Measurements from ENCODE around the gene USP19. TPM values are rescaled to one million over a fixed set of nuclear protein-coding genes. Genes with fewer than 3 reads are reported as not detected.

USP19 gene
- polyA plus RNA-seq, 10 donors = 28.5 to 37.0 (median 32.0) TPM

GRCh38 chr3:49135499-49135898, 14.9 kb upstream of the USP19 start:
- no peak for DNase-seq

- DNase-seq = no peak
Observed at GRCh38 chr3:49134471-49135265, 14.0 kb upstream of the USP19 start.

- DNase-seq = peak; percentile 92 to 96 (median 92)
Observed at GRCh38 chr3:49133226-49133951, 12.8 kb upstream of the USP19 start.

GRCh38 chr3:49132437-49133225, 12.0 kb upstream of the USP19 start, which contains the start of gene LAMB2:
LAMB2 (minus strand) TSS chr3:49133050; CDS start chr3:49132867, 183 bp downstream.
- peak; percentile 79 to 95 (median 87) for DNase-seq

GRCh38 chr3:49132073-49132436, 11.4 kb upstream of the USP19 start:
- no peak for DNase-seq

- DNase-seq = no peak
Observed at GRCh38 chr3:49131576-49131975, 11.0 kb upstream of the USP19 start.

- DNase-seq = no peak
Observed at GRCh38 chr3:49131040-49131439, 10.4 kb upstream of the USP19 start.

GRCh38 chr3:49124991-49125670, 4.5 kb upstream of the USP19 start:
- no peak for DNase-seq

- no peak for DNase-seq
Observed at GRCh38 chr3:49124203-49124602, 3.6 kb upstream of the USP19 start.

GRCh38 chr3:49123687-49124086, 3.1 kb upstream of the USP19 start:
- DNase-seq = no peak

- DNase-seq = no peak
Observed at GRCh38 chr3:49122886-49123545, 2.4 kb upstream of the USP19 start.

GRCh38 chr3:49122451-49122850, 1.8 kb upstream of the USP19 start:
- no peak for DNase-seq

GRCh38 chr3:49122022-49122421, 1.4 kb upstream of the USP19 start:
- DNase-seq = no peak

GRCh38 chr3:49121132-49121736, 611 bp upstream of the USP19 start:
- no peak for DNase-seq

- peak in 1 of 3 donors; percentile 25 for DNase-seq
Observed at GRCh38 chr3:49120096-49120437, 556 bp downstream of the USP19 start.

GRCh38 chr3:49119439-49119838, 1.2 kb downstream of the USP19 start:
- DNase-seq = no peak

- no peak for DNase-seq
Observed at GRCh38 chr3:49119036-49119435, 1.6 kb downstream of the USP19 start.

GRCh38 chr3:49112262-49112661, 8.4 kb downstream of the USP19 start:
- DNase-seq = no peak

- no peak for DNase-seq
Observed at GRCh38 chr3:49111347-49111746, 9.3 kb downstream of the USP19 start.

GRCh38 chr3:49110780-49111179, 9.8 kb downstream of the USP19 start:
- no peak for DNase-seq

- DNase-seq = no peak
Observed at GRCh38 chr3:49108346-49108745, 12.3 kb downstream of the USP19 start.

Data from muscle of back (tissue), 11 donors.